Lung (tissue), 12 donors: ENCODE results near the gene TANGO6. TPM values are rescaled to one million over a fixed set of nuclear protein-coding genes. Genes with fewer than 3 reads are reported as not detected.

ENCODE experiments used
- ATAC-seq: fragments of 200-7000 bp; cut with Tn5 transposase; one replicate; pipeline ENCODE4 v1.9.1; 2020; ENCODE audit warnings: moderate number of reproducible peaks; ENCODE audit not compliant: insufficient read depth, low FRiP score
- DNase-seq, 3 donors: peaks; one replicate each; pipeline ENCODE4 v3.0.0-alpha.2; 2013 to 2017
- H3K27ac ChIP-seq, 2 donors: one replicate each; pipeline ENCODE4 v1.5.1; 2013; ENCODE audit warnings: mild to moderate bottlenecking in 2 of 2, moderate library complexity in 2 of 2, control low read depth in 1 of 2, inconsistent platforms in 1 of 2, low read depth in 1 of 2, low read length in 1 of 2
- H3K27me3 ChIP-seq, 3 donors: one replicate each; pipeline ENCODE4 v1.5.1; 2013; ENCODE audit warnings: low read length in 2 of 3; ENCODE audit not compliant: control insufficient read depth in 3 of 3, insufficient read depth in 3 of 3
- H3K36me3 ChIP-seq, 4 donors: one replicate each; pipeline ENCODE4 v1.5.1; 2013; ENCODE audit warnings: low read length in 4 of 4, mild to moderate bottlenecking in 1 of 4, moderate library complexity in 1 of 4; ENCODE audit not compliant: control insufficient read depth in 4 of 4, insufficient read depth in 4 of 4
- H3K4me1 ChIP-seq, 5 donors: one replicate each; pipeline ENCODE4 v1.5.1; 2013; ENCODE audit warnings: low read length in 5 of 5, mild to moderate bottlenecking in 2 of 5, moderate library complexity in 1 of 5; ENCODE audit not compliant: control insufficient read depth in 5 of 5, insufficient read depth in 5 of 5
- H3K4me3 ChIP-seq: one replicate; pipeline ENCODE4 v1.5.1; 2013; ENCODE audit warnings: mild to moderate bottlenecking, control low read depth, moderate library complexity
- H3K9ac ChIP-seq, 2 donors: one replicate each; pipeline ENCODE4 v1.5.1; 2013; ENCODE audit warnings: low read length in 2 of 2, control low read depth in 1 of 2; ENCODE audit not compliant: insufficient read depth in 1 of 2
- H3K9me3 ChIP-seq, 4 donors: one replicate each; pipeline ENCODE4 v1.5.1; 2013; ENCODE audit warnings: low read length in 3 of 4, mild to moderate bottlenecking in 1 of 4, moderate library complexity in 1 of 4; ENCODE audit not compliant: control insufficient read depth in 4 of 4, insufficient read depth in 3 of 4
- WGBS, 2 donors: extraction: QIAGEN DNeasy Blood & Tissue Kit; methylation state at CpG; one replicate each; pipeline ENCODE4 v1.1.7; 2013; 5-methylcytosine and 5-hydroxymethylcytosine counted together
- polyA plus RNA-seq, 2 donors: library from polyadenylated mRNA; stranded (reverse); fragments of 200-250 nt; gene quantifications; one replicate each; pipeline ENCODE4 v1.2.1, GENCODE V29; 2013
- total RNA-seq, 2 donors: library from RNA; depleted of rRNA in 1 of 2; stranded (reverse); fragments of >200 nt in 1 of 2; gene quantifications; one replicate each; pipeline ENCODE4 v1.2.1, GENCODE V29; 2014 to 2021
- TF ChIP-seq, protein P1 (sequence below): IDR thresholded peaks from 2 replicates; pipeline ENCODE4 v1.5.1; 2012; ENCODE audit warnings: mild to moderate bottlenecking; ENCODE audit errors: control extremely low read depth, extremely low read depth
- donor health status: control.
- donor health status: control.
- donor health status: Bipolar disorder and iron deficiency.
- donor health status: healthy.
- donor health status: DM: yes; HTN: yes; CAD: no.

Gene TANGO6
- total and polyA plus RNA-seq, 4 donors, result 2.3 to 19.3 (median 11.9) TPM

DNA sequence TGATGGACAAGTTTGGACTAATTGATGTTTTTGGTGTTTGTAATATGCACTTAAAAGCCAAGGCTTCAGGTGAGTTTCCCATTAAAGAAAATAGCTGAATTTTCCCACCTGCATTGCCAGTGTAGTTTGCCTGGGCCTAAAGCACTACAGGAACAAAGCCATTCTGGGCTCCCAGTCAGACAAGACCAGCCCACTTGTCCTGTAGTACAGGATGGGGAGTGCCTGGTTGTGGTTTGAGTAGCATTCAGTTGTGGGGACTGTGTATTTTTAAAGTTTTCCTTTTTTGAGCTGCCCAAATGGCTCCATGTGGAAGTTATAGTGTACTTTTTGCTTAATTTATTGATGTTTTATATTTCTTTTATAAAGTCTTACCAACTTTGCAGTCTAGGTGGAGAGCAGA is 91.7 kb downstream of the TANGO6 start:
- ATAC-seq, result no peak
- Histone ChIP-seq H3K9me3 (no peaks in the 10 kb centered on the region), H3K4me1 (peaks cover 0 to 4% (median 0%) of the 10 kb centered on the region in 5 donors), H3K4me3 (no peak overlapping the region), H3K27me3 (no peaks in the 10 kb centered on the region), H3K36me3 (peaks cover 2 to 7% (median 5%) of the 10 kb centered on the region in 4 donors), H3K9ac (no peak overlapping the region), H3K27ac (no peak overlapping the region)
- TF ChIP-seq, protein P1, sequence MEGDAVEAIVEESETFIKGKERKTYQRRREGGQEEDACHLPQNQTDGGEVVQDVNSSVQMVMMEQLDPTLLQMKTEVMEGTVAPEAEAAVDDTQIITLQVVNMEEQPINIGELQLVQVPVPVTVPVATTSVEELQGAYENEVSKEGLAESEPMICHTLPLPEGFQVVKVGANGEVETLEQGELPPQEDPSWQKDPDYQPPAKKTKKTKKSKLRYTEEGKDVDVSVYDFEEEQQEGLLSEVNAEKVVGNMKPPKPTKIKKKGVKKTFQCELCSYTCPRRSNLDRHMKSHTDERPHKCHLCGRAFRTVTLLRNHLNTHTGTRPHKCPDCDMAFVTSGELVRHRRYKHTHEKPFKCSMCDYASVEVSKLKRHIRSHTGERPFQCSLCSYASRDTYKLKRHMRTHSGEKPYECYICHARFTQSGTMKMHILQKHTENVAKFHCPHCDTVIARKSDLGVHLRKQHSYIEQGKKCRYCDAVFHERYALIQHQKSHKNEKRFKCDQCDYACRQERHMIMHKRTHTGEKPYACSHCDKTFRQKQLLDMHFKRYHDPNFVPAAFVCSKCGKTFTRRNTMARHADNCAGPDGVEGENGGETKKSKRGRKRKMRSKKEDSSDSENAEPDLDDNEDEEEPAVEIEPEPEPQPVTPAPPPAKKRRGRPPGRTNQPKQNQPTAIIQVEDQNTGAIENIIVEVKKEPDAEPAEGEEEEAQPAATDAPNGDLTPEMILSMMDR, result no peak
- DNase-seq, result no peak

DNA sequence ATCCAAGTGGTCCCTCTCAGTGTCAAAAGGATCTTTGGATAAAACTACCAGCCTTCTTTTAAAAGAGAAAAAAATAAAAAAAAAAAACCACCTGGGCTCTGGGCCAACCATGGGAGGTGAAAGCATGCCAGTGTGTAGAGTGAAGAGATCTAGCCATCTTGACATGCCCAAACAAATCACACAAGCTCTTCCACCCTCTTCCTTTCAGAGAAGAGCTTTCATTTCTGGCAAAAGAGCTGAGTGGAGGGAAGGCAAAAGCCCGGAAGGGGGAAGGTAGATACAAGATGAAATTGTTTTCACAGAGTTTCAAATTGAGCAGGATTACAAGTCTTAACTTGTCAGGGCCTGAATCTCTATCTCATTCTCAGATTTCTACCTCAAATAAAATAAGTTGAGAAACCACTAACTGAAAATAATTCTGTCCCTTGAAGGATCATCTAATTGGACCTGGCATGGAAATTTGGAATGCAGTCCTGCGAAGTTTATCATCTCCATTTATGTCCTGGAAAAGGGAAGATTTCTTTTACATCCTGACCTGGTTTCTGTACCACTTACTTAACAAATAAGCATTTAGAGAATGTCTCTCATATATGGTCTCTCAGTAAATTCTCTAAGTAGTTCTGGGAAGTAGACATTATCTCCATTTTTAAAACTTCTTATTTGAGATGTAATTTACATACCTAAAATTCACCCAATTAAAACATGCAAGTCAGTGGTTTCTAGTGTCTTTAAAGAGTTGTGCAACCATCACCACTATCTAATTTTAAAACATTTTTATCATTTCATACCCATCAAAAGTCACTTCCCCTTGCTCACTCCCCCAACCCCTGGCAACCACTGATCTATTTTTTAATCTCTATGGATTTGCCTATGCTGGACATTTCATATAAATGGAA is 93.7 kb downstream of the TANGO6 start:
- H3K4me1 ChIP-seq, result peaks cover 0 to 4% (median 0%) of the 10 kb centered on the region in 5 donors
- WGBS, 2 donors, result 60 to 85% methylated on average over 2 of the region's 2 CpGs
- no peak overlapping the region for H3K27ac ChIP-seq
- TF ChIP-seq, protein P1, result no peak
- no peaks in the 10 kb centered on the region for H3K9me3 ChIP-seq
- peak in 2 of 3 donors; percentile 5 to 15 for DNase-seq
- no peak overlapping the region for H3K9ac ChIP-seq
- no peak for ATAC-seq
- peaks cover 0 to 6% (median 5%) of the 10 kb centered on the region in 4 donors for H3K36me3 ChIP-seq
- no peaks in the 10 kb centered on the region for H3K27me3 ChIP-seq
- H3K4me3 ChIP-seq, result no peak overlapping the region

DNA sequence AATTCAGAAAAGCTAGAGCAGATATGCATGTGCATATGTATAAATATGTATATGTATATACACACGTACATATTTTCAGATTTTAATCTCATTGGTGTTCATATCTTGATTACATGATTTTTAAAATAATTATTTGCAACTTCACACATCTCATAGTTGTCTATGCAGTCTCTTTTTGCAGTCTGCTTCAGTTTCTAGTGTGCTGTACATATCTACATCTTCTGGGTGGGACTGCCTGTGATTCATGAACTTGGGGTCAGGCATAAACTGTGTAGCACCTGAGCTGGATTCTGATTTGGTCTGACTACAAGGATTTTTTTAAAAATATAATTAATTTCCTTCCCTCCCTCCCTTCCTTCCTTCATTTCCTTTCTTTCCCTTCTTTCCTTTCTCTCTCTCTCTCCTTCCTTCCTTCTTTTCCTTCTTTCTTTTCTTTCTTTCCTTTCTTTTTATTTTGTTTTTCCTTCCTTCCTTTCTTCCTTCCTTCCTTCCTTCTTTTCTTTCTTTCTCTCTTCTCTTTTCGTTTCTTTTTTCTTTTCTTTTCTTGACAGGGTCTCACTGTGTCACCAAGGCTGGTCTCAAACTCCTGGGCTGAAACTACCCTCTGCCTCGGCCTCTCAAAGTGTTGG is 96.5 kb downstream of the TANGO6 start:
- no peak for DNase-seq
- no peaks in the 10 kb centered on the region for H3K27me3 ChIP-seq
- ATAC-seq, result no peak
- TF ChIP-seq, protein P1, result no peak
- H3K9ac ChIP-seq, result no peak overlapping the region
- 88 to 94% methylated on average over 3 of the region's 3 CpGs for WGBS, 2 donors
- peaks cover 0 to 6% (median under 1%) of the 10 kb centered on the region in 4 donors for H3K36me3 ChIP-seq
- peaks cover 0 to 5% (median 1%) of the 10 kb centered on the region in 4 donors for H3K9me3 ChIP-seq
- H3K4me3 ChIP-seq, result no peak overlapping the region
- peaks cover 0 to 4% (median 0%) of the 10 kb centered on the region in 5 donors for H3K4me1 ChIP-seq
- H3K27ac ChIP-seq, result no peak overlapping the region
